Bronchial smooth muscle cell (primary cell): ENCODE data around the gene NXPH1. TPM values are rescaled to one million over a fixed set of nuclear protein-coding genes. Genes with fewer than 3 reads are reported as not detected.

Source experiments
- total RNA-seq: library from RNA; depleted of rRNA; stranded (reverse); fragments of >200 nt; gene quantifications from 2 replicates; pipeline ENCODE4 v1.2.1, GENCODE V29; 2014

Gene NXPH1
- not detected in 2 replicates for total RNA-seq

DNA sequence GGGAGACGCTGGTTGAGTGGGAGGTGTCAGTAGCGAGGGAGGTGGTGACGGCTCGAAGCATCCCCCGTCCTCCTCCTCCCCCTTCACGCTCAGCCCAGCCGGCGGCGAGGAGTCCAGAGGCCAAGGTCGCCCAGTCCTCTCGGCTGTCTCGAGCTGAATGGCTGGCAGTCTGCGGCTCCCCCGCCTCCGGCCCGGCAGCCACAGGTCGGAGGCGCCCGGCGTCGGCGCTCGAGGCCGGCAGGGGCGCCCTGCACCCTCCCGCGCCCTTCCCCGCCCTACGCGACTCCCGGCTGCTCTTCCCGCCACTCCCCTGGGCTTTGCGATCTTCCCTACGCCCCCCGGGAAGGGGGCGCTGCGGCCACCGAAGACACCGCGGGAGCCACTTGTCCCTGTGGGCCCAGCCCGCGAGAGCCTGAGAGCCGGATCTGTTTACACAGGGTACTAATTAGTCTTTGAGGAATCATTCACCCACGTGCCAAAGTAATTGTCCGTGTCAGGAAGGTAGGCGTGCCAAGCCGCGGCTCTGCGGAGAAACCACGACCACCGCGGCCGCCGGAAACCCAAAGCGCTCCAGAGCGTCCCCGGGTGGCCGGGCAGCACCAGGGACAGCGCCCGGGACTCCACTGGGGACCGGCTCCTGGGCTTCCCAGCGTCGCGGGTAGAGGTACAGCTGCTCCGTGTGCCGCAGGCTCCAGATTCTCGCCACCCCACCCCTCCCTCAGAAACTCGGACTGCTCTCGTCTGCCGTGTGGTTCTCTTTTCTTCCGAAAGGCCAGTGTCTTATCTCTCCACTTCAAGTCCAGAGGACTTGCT, at the start of gene NXPH1:
Gene NXPH1, plus strand, starts transcription at position 133 of the 813 bp plus-strand sequence.

Other genes with a start within 250 kb of the NXPH1 start
- under 0.01 and 0.09 TPM in 2 replicates for gene ICA1, start 171.4 kb upstream of the NXPH1 start, total RNA-seq